Gastrocnemius medialis (tissue), 4 donors: ENCODE measurements around the gene SLC7A8.

Experiments
- CTCF ChIP-seq, 5 experiments: fragments of 450-650 bp in 3 of 5; fragments of 200-600 bp in 2 of 5; sonication (generic) in 2 of 5; IDR thresholded peaks in 4 of 5; conservative IDR thresholded peaks in 1 of 5; 1 replicate in 4 of 5; 2 replicates in 1 of 5; pipeline ENCODE4 v1.5.1; 2016 to 2019; ENCODE audit warnings: antibody characterized with exemption in 5 of 5, mild to moderate bottlenecking in 3 of 5, moderate library complexity in 3 of 5
- POLR2A ChIP-seq, 2 donors: fragments of 450-650 bp; IDR thresholded peaks; one replicate each; pipeline ENCODE4 v1.6.1; 2017; ENCODE audit warnings: antibody characterized with exemption in 2 of 2, mild to moderate bottlenecking in 2 of 2, moderate library complexity in 2 of 2

DNA sequence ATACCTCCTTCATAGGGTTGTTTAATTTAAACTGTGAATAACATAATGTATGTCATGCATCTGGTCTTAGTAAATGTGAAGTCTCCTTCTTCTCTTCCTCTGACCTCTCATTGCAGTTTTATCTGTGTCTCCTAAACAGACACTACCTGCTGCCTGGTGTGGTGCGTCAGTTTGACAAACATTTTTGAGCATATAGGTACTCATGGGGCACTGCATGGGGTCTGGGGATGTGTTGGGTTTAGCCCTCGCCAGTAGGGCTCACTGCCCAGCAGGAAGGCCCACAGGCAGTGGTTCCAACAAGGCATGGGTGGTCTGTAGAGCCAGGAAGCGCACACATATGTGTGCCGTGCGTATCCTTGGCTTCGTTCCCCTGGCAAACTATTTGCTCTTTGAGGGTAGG lies 61.4 kb downstream of the SLC7A8 start:
- TF ChIP-seq POLR2A (IDR thresholded peaks at IDR 0.05) (no peak), CTCF (IDR thresholded peaks at IDR 0.05 in 4 of 5, conservative IDR thresholded peaks at IDR 0.05 in 1 of 5) (no peak)
